ENCODE measurements around the gene MAP3K20. TPM values are rescaled to one million over a fixed set of nuclear protein-coding genes. Genes with fewer than 3 reads are reported as not detected.

MAP3K20 gene
- total RNA-seq, 1 donor from 2014 or later: 466 TPM

DNA sequence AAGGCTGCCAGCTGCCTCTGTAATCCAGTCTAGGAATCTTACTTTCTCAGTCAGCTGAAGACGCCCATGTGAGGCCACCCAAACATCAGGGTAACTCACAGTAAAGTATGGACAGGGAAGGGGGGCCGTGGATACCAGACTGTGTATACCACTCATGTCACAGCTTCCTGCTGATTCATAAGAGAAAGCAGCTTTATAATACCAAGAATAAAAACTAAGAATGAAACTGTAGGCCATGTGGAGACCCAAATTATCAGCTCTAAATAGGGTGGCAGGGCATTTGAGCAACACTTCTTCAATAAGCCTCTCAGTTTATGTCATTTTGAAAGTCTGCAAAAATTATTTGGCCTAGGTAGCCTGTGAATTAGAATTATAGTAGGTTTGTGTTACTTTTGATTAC lies 164.0 kb downstream of the MAP3K20 start:
- TF ChIP-seq CTCF (IDR thresholded peaks at IDR 0.05; ENCODE audit: borderline replicate concordance): no peak
- Histone ChIP-seq H3K27me3 (ENCODE audit: low read depth) (no peaks in the 10 kb centered on the region), H3K27ac (replicated peaks) (no peak overlapping the region), H3K36me3 (peaks cover 20% of the 10 kb centered on the region), H3K4me3 (no peak overlapping the region), H3K9me3 (replicated peaks) (no peaks in the 10 kb centered on the region), H3K4me1 (no peaks in the 10 kb centered on the region)
- no peak for DNase-seq
- intact Hi-C loops (cut with micrococcal nuclease): no loop called here

DNA sequence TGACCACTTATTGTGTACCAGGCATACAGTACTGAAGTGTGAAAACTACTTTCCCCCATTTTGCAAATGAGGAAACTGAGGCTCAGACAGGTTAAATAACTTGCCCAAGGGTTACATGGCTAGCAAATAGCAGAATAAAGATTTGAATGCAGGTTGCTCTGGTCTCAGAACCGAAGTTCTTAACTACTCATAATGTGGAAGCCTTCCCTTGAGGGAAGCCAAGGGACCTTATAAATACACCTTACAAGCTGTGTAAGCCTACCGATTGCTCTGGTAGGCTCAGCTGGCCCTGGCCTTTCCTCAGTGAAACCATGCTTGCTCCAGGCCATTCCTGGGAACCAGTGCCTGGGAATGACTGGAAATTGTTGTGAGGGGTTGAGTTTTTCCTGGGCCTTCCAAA lies 164.4 kb downstream of the MAP3K20 start:
- Histone ChIP-seq H3K4me1 (no peaks in the 10 kb centered on the region), H3K4me3 (no peak overlapping the region), H3K27ac (replicated peaks) (no peak overlapping the region), H3K9me3 (replicated peaks) (no peaks in the 10 kb centered on the region), H3K36me3 (peaks cover 20% of the 10 kb centered on the region), H3K27me3 (ENCODE audit: low read depth) (no peaks in the 10 kb centered on the region)
- intact Hi-C loops (cut with micrococcal nuclease): no loop called here
- TF ChIP-seq CTCF (IDR thresholded peaks at IDR 0.05; ENCODE audit: borderline replicate concordance): no peak
- no peak for DNase-seq

GRCh38 chr2:173241643-173242042 lies 166.0 kb downstream of the MAP3K20 start:
- TF ChIP-seq CTCF (IDR thresholded peaks at IDR 0.05; ENCODE audit: borderline replicate concordance): no peak
- Histone ChIP-seq H3K4me1 (no peaks in the 10 kb centered on the region), H3K4me3 (no peak overlapping the region), H3K9me3 (replicated peaks) (no peaks in the 10 kb centered on the region), H3K27me3 (ENCODE audit: low read depth) (no peaks in the 10 kb centered on the region), H3K36me3 (peaks cover 20% of the 10 kb centered on the region), H3K27ac (replicated peaks) (no peak overlapping the region)
- no peak for DNase-seq
- intact Hi-C loops (cut with micrococcal nuclease): no loop called here

- TF ChIP-seq CTCF (IDR thresholded peaks at IDR 0.05; ENCODE audit: borderline replicate concordance): no peak
- Histone ChIP-seq H3K4me3 (no peak overlapping the region), H3K27me3 (ENCODE audit: low read depth) (no peaks in the 10 kb centered on the region), H3K36me3 (no peaks in the 10 kb centered on the region), H3K9me3 (replicated peaks) (no peaks in the 10 kb centered on the region), H3K4me1 (no peaks in the 10 kb centered on the region), H3K27ac (replicated peaks) (no peak overlapping the region)
- intact Hi-C loops (cut with micrococcal nuclease): no loop called here
- no peak for DNase-seq
Observed at GRCh38 chr2:173247156-173247555, 171.5 kb downstream of the MAP3K20 start.

- no peak for DNase-seq
- no peak for TF ChIP-seq CTCF (IDR thresholded peaks at IDR 0.05; ENCODE audit: borderline replicate concordance)
- intact Hi-C loops (cut with micrococcal nuclease): no loop called here
- no peaks in the 10 kb centered on the region for H3K9me3 ChIP-seq (replicated peaks)
- no peak overlapping the region for H3K4me3 ChIP-seq
- H3K27me3 ChIP-seq (ENCODE audit: low read depth): no peaks in the 10 kb centered on the region
- H3K27ac ChIP-seq (replicated peaks): no peak overlapping the region
- no peaks in the 10 kb centered on the region for H3K4me1 ChIP-seq
- H3K36me3 ChIP-seq: no peaks in the 10 kb centered on the region
Observed at GRCh38 chr2:173248381-173248780, 172.7 kb downstream of the MAP3K20 start.
